Esophagus squamous epithelium (tissue), 5 donors: ENCODE data around the gene LBHD2. TPM values are rescaled to one million over a fixed set of nuclear protein-coding genes. Genes with fewer than 3 reads are reported as not detected.

Source experiments
- DNase-seq: peaks from one replicate; lab custom pipeline; 2025; lab: John Stamatoyannopoulos, UW
- H3K27ac ChIP-seq, 4 donors: fragments of 200-600 bp; sonication (generic); one replicate each; pipeline ENCODE4 v1.5.1; 2016 to 2019; ENCODE audit warnings: mild to moderate bottlenecking in 1 of 4
- H3K27me3 ChIP-seq, 4 donors: fragments of 200-600 bp; sonication (generic); 1 replicate in 3 of 4; 2 replicates in 1 of 4; pipeline versions ENCODE4 v1.5.1 to v1.6.0; 2017 to 2021; ENCODE audit warnings: antibody characterized with exemption in 1 of 4
- H3K36me3 ChIP-seq, 3 donors: fragments of 200-600 bp; sonication (generic); one replicate each; pipeline ENCODE4 v1.5.1; 2016 to 2019
- H3K4me1 ChIP-seq, 3 donors: fragments of 200-600 bp; sonication (generic); one replicate each; pipeline ENCODE4 v1.5.1; 2017 to 2019
- H3K4me3 ChIP-seq, 4 donors: fragments of 200-600 bp; sonication (generic); 1 replicate in 3 of 4; 2 replicates in 1 of 4; pipeline ENCODE4 v1.5.1; 2016 to 2019; ENCODE audit warnings: mild to moderate bottlenecking in 2 of 4, moderate library complexity in 1 of 4
- H3K9me3 ChIP-seq, 3 donors: fragments of 200-600 bp; sonication (generic); one replicate each; pipeline ENCODE4 v1.5.1; 2016 to 2019
- POLR2A ChIP-seq, 4 donors: fragments of 450-650 bp; IDR thresholded peaks; one replicate each; pipeline ENCODE4 v1.6.1; 2017; ENCODE audit warnings: antibody characterized with exemption in 4 of 4, mild to moderate bottlenecking in 4 of 4, moderate library complexity in 3 of 4
- WGBS, 2 donors: methylation state at CpG; one replicate each; pipeline ENCODE4 v1.1.5; 2018; 5-methylcytosine and 5-hydroxymethylcytosine counted together
- intact Hi-C: fragments of 100-400 bp; cut with DNase I; formaldehyde crosslinking; loops from one replicate; pipeline ENCODE4 v1.15.0; 2022
- total RNA-seq, 4 donors: library from RNA; depleted of rRNA; stranded (reverse); fragments of >200 nt; gene quantifications; one replicate each; pipeline ENCODE4 v1.1.0, GENCODE V29; 2016
- TF ChIP-seq, protein P1 (sequence below), 6 experiments: fragments of 450-650 bp in 4 of 6; fragments of 200-600 bp in 2 of 6; sonication (generic) in 2 of 6; IDR thresholded peaks; one replicate each; pipeline ENCODE4 v1.5.1; 2016 to 2019; ENCODE audit warnings: antibody characterized with exemption in 6 of 6, mild to moderate bottlenecking in 4 of 6, moderate library complexity in 4 of 6
- donor health status: DM: yes; HTN: yes; CAD: no.

Gene LBHD2
- total RNA-seq, 4 donors from 2014 or later = 1.1 TPM; not detected in 3

DNA sequence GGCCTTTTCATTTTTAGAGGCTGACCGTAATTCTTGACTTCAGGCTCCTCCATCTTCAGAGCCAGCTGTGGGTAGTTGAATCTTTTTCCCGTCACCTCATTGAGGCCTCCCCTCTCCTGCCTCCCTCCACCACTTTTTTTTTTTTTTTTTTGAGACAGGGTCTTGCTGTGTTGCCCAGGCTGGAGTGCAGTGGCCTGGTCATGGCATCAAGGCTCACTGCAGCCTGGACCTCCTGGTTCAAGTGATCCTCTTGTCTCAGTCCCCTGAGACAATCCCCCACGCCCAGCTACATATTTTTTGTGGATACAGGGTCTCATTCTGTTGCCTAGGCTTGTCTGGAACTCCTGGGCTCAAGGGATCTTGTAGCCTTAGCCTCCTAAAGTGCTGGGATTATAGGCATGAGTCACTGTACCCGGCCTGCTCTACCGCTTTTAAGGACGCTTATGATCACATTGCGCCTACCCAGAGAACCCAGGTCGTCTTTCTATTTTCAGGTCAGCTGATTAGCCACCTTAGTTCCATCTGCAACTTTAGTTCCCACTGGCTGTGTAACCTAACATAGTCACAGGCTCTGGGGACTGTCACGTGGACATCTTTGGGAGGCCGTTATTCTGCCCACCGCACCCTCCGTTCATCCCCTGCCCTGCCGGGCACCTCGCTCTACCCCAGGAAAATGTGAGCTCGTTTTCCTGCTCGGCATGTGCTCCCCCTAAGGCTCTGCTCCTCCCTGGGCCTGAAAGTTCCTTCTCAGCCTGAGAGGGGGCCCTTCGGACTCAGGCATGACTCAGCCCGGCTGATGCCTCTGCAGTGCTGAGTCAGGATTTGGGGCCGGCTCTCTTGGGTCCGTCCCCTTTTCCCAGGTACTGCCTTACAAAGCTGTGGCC is 52.6 kb downstream of the LBHD2 start:
- Histone ChIP-seq H3K27me3 (peaks cover 0 to 16% (median 0%) of the 10 kb centered on the region in 4 donors), H3K4me1 (peaks cover 37 to 72% (median 42%) of the 10 kb centered on the region in 3 donors), H3K36me3 (peaks cover 10 to 48% (median 16%) of the 10 kb centered on the region in 3 donors), H3K9me3 (no peaks in the 10 kb centered on the region), H3K27ac (peak overlapping the region; percentile 84 to 91 (median 90)), H3K4me3 (peak overlapping the region in 2 of 4 donors; percentile 2 to 27)
- intact Hi-C loops = no loop called here
- WGBS, 2 donors = 34 to 38% methylated on average over 18 to 20 of the region's 20 CpGs
- TF ChIP-seq, protein P1, sequence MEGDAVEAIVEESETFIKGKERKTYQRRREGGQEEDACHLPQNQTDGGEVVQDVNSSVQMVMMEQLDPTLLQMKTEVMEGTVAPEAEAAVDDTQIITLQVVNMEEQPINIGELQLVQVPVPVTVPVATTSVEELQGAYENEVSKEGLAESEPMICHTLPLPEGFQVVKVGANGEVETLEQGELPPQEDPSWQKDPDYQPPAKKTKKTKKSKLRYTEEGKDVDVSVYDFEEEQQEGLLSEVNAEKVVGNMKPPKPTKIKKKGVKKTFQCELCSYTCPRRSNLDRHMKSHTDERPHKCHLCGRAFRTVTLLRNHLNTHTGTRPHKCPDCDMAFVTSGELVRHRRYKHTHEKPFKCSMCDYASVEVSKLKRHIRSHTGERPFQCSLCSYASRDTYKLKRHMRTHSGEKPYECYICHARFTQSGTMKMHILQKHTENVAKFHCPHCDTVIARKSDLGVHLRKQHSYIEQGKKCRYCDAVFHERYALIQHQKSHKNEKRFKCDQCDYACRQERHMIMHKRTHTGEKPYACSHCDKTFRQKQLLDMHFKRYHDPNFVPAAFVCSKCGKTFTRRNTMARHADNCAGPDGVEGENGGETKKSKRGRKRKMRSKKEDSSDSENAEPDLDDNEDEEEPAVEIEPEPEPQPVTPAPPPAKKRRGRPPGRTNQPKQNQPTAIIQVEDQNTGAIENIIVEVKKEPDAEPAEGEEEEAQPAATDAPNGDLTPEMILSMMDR (IDR thresholded peaks at IDR 0.05) = no peak
- peak in 1 of 4 donors; percentile 6 for TF ChIP-seq POLR2A (IDR thresholded peaks at IDR 0.05)
- no peak for DNase-seq

DNA sequence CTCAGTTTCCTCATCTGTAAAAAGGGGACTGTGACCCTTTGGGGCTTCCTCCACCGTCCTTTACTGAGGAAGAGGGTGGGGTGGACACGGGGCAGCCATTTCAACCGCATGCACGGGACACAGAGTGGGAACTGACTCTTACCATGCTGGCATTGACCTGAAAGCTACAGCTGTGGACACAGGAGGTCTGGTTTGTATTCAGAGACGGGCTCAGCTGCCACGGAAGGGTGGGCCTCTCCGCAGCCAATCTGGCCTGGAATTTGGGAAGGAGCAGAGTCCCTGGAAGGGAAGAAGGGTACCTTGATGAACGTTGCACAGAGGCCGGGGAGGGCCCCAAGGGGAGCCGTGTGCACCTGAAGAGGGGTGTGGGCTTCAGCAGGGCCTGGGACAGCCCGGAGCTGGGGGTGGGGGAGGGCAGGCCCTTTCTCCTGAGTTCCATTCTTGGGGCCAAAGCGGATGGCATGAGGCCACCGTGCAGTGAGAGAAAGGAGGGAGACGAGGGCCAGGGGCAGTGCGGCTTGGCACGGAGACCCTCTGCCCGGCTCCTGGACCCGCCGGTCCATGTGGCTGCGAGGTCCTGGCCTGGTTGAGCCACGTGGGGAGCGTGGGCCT is 53.8 kb downstream of the LBHD2 start:
- H3K27ac ChIP-seq = peak overlapping the region; percentile 71 to 91 (median 88)
- H3K27me3 ChIP-seq = peaks cover 0 to 28% (median 0%) of the 10 kb centered on the region in 4 donors
- intact Hi-C loops = no loop called here
- 80 to 84% methylated on average over 2 to 18 of the region's 22 CpGs for WGBS, 2 donors
- H3K4me3 ChIP-seq = no peak overlapping the region
- DNase-seq = no peak
- H3K36me3 ChIP-seq = peaks cover 8 to 36% (median 14%) of the 10 kb centered on the region in 3 donors
- H3K9me3 ChIP-seq = no peaks in the 10 kb centered on the region
- H3K4me1 ChIP-seq = peaks cover 33 to 65% (median 35%) of the 10 kb centered on the region in 3 donors
- TF ChIP-seq, protein P1 (IDR thresholded peaks at IDR 0.05) = no peak
- TF ChIP-seq POLR2A (IDR thresholded peaks at IDR 0.05) = no peak

DNA sequence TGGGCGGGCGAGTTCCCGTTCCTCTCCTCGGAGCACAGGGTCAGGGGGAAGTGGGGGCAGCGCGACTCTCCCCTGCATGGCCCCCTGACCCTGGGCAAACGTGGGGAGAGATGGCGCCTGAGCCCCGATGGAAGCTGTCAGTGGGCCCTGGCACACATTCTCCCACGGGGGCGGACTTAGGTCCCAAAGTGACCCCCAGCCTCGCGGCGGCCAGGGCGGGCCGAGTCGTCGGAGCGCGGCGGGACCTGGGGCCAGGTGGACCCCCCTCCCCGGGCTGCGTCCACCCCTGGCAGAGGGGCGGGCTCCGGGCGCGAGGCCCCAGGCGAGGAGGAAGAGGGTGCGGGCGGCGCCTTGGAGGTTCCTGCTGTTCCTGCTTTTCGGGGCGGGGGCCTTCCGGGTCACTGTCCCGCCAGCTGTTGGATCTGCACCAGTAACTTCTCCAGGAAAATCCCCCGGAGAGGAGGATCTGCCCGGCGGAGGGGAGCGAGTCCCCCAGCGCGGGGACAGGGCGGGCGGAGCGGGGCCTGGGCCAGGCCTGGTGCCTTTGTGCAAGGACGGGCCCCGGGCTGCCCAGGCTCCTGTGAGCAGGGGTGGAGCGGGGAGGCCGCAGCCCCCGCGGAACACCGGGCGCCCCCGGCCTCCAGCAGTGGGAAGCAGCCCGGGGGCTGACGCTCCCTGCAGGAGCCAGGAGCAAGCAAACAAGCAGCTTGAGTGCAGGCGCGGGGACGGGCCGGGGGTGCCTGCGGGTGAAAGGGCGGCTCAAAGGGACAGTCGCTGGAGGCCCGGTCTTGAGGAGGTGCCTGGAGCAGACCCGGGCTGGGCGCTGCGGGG is 54.5 kb downstream of the LBHD2 start:
- H3K4me1 ChIP-seq = peaks cover 33 to 65% (median 35%) of the 10 kb centered on the region in 3 donors
- 0 to 51% methylated on average over 1 to 8 of the region's 66 CpGs for WGBS, 2 donors
- no peak for DNase-seq
- TF ChIP-seq, protein P1 (IDR thresholded peaks at IDR 0.05) = no peak
- TF ChIP-seq POLR2A (IDR thresholded peaks at IDR 0.05) = no peak
- peaks cover 0 to 35% (median 0%) of the 10 kb centered on the region in 4 donors for H3K27me3 ChIP-seq
- H3K9me3 ChIP-seq = no peaks in the 10 kb centered on the region
- H3K36me3 ChIP-seq = peaks cover under 1 to 29% (median 6%) of the 10 kb centered on the region in 3 donors
- peak overlapping the region; percentile 71 to 91 (median 88) for H3K27ac ChIP-seq
- H3K4me3 ChIP-seq = peak overlapping the region; percentile 11 to 33 (median 28)
- intact Hi-C loops = no loop called here

DNA sequence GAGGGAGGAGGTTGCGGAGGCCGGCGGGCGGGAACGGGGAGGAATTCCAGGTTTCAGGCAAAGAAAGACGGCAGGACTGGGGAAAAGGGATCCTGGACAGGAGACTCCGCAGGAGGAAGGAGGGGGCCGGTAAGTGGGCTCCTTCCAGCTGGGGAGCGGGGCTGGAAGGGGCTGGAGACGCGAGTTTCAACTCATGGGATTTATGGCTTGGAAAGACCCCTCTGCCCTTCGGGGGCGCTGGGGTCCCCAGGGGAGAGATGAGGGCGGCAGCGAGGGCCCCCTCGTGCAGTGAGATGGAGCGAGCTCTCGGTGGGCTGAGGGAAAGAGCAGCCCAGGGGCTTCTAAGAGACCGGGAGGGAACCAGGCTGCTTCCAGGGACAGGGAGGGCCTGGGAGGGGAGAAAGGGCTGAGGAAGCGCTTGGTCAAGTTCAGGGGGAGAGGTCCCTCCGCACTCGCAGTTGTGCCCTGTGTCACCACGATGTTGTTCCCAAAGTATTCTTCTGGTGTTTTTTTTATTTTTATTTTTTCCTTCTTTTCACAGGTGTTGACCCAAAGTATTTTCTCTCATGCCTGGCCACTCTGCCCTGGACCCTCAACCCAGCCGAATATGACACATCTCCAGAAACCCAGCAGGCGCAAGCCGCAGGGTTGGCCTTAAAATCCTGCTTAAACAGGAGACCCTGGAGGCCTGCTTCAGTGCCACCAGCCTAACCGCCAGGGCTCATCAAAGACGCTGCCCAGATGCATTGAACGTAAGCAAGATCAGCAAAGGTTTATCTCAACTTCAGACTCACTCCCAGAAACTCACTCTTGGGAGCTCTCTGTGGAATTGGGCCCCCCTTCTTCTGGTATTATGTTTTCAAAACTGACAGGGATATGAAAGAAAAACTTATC is 55.4 kb downstream of the LBHD2 start:
- intact Hi-C loops = no loop called here
- TF ChIP-seq POLR2A (IDR thresholded peaks at IDR 0.05) = no peak
- TF ChIP-seq, protein P1 (IDR thresholded peaks at IDR 0.05) = no peak

More for the DNA sequence above, 55.4 kb downstream of the LBHD2 start:
- Histone ChIP-seq H3K27me3 (peaks cover 0 to 36% (median 0%) of the 10 kb centered on the region in 4 donors), H3K4me1 (peaks cover 33 to 65% (median 35%) of the 10 kb centered on the region in 3 donors), H3K4me3 (peak overlapping the region; percentile 11 to 33 (median 28)), H3K27ac (peak overlapping the region; percentile 71 to 91 (median 88)), H3K36me3 (peaks cover 0 to 20% (median 0%) of the 10 kb centered on the region in 3 donors), H3K9me3 (no peaks in the 10 kb centered on the region)
- WGBS, 2 donors = 75 to 79% methylated on average over 19 to 23 of the region's 29 CpGs
- DNase-seq = no peak
